ENCODE measurements around the gene GNPAT. TPM values are rescaled to one million over a fixed set of nuclear protein-coding genes. Genes with fewer than 3 reads are reported as not detected.

Gene GNPAT
- total and polyA plus RNA-seq, 2 experiments from 2014 or later, result 32.8 to 45.4 TPM

- Mint-ChIP-seq H3K4me3 (no peak overlapping the region), H3K36me3 (ENCODE audit: low read depth) (peaks cover 3% of the 10 kb centered on the region; the same call in 2 of the 3 replicates), H3K4me1 (no peaks in the 10 kb centered on the region), H3K27ac (no peak overlapping the region), H3K9me3 (peaks cover 3% of the 10 kb centered on the region; the same call in 1 of the 3 replicates), H3K27me3 (ENCODE audit: insufficient read depth, low read depth, poor library complexity) (peaks cover 5% of the 10 kb centered on the region)
- H3K4me2 ChIP-seq, result no peak overlapping the region
- H4K20me1 ChIP-seq (replicated peaks; ENCODE audit: insufficient read depth), result no peaks in the 10 kb centered on the region; the same call in 1 of the 2 replicates
- no peaks in the 10 kb centered on the region for H3K79me2 ChIP-seq (replicated peaks; ENCODE audit: insufficient read depth)
- no peak overlapping the region for H2AFZ ChIP-seq
- H3K4me1 ChIP-seq (ENCODE audit: insufficient read depth), result no peaks in the 10 kb centered on the region
- H3K9me2 ChIP-seq (ENCODE audit: insufficient read depth), result no peaks in the 10 kb centered on the region
- DNase-seq (ENCODE audit: low spot score), result peak; percentile 69
- TF ChIP-seq ZNF114 (CRISPR knock-in tag; IDR thresholded peaks at IDR 0.05) (no peak), JUNB (IDR thresholded peaks at IDR 0.05; ENCODE audit: unreplicated experiment) (no peak), POLR2AphosphoS5 (IDR thresholded peaks at IDR 0.05; ENCODE audit: low read depth) (no peak)
- H3K27ac ChIP-seq (ENCODE audit: low read depth), result no peak overlapping the region
- H3K36me3 ChIP-seq (ENCODE audit: insufficient read depth), result no peaks in the 10 kb centered on the region
- peak; percentile 78 for ATAC-seq
- H3F3A ChIP-seq (replicated peaks; ENCODE audit: low read depth), result no peaks in the 10 kb centered on the region
- H3K4me3 ChIP-seq, result no peak overlapping the region
- H3K27me3 ChIP-seq (ENCODE audit: insufficient read depth), result no peaks in the 10 kb centered on the region
Observed at GRCh38 chr1:231284441-231284840, 43.4 kb downstream of the GNPAT start.

GRCh38 chr1:231286603-231287002, 45.6 kb downstream of the GNPAT start:
- Histone ChIP-seq H3K4me1 (ENCODE audit: insufficient read depth) (no peaks in the 10 kb centered on the region), H3K36me3 (ENCODE audit: insufficient read depth) (no peaks in the 10 kb centered on the region), H4K20me1 (replicated peaks; ENCODE audit: insufficient read depth) (no peaks in the 10 kb centered on the region; the same call in 1 of the 2 replicates), H3K79me2 (replicated peaks; ENCODE audit: insufficient read depth) (no peaks in the 10 kb centered on the region), H3K9me2 (ENCODE audit: insufficient read depth) (no peaks in the 10 kb centered on the region), H3K4me3 (no peak overlapping the region), H2AFZ (no peak overlapping the region), H3K4me2 (no peak overlapping the region), H3K27ac (ENCODE audit: low read depth) (no peak overlapping the region), H3F3A (replicated peaks; ENCODE audit: low read depth) (no peaks in the 10 kb centered on the region), H3K27me3 (ENCODE audit: insufficient read depth) (no peaks in the 10 kb centered on the region)
- ATAC-seq (no peak), DNase-seq (ENCODE audit: low spot score) (no peak)
- Mint-ChIP-seq H3K27ac (no peak overlapping the region), H3K4me3 (no peak overlapping the region), H3K9me3 (peaks cover 5% of the 10 kb centered on the region; the same call in 1 of the 3 replicates), H3K36me3 (ENCODE audit: low read depth) (peaks cover 3% of the 10 kb centered on the region; the same call in 2 of the 3 replicates), H3K4me1 (no peaks in the 10 kb centered on the region), H3K27me3 (ENCODE audit: insufficient read depth, low read depth, poor library complexity) (peaks cover 2% of the 10 kb centered on the region)
- TF ChIP-seq EZH2phosphoT487 (IDR thresholded peaks at IDR 0.05; ENCODE audit: unreplicated experiment) (no peak), CREB1 (CRISPR knock-in tag; IDR thresholded peaks at IDR 0.05; ENCODE audit: low read depth) (no peak), NANOG (IDR thresholded peaks at IDR 0.05; ENCODE audit: borderline replicate concordance) (no peak), EZH2 (IDR thresholded peaks at IDR 0.05; ENCODE audit: low read depth, unreplicated experiment) (no peak), ZNF462 (CRISPR knock-in tag; IDR thresholded peaks at IDR 0.05) (no peak), ZNF331 (CRISPR knock-in tag; IDR thresholded peaks at IDR 0.05; ENCODE audit: low read depth) (no peak)
- TF ChIP-seq, protein P1, sequence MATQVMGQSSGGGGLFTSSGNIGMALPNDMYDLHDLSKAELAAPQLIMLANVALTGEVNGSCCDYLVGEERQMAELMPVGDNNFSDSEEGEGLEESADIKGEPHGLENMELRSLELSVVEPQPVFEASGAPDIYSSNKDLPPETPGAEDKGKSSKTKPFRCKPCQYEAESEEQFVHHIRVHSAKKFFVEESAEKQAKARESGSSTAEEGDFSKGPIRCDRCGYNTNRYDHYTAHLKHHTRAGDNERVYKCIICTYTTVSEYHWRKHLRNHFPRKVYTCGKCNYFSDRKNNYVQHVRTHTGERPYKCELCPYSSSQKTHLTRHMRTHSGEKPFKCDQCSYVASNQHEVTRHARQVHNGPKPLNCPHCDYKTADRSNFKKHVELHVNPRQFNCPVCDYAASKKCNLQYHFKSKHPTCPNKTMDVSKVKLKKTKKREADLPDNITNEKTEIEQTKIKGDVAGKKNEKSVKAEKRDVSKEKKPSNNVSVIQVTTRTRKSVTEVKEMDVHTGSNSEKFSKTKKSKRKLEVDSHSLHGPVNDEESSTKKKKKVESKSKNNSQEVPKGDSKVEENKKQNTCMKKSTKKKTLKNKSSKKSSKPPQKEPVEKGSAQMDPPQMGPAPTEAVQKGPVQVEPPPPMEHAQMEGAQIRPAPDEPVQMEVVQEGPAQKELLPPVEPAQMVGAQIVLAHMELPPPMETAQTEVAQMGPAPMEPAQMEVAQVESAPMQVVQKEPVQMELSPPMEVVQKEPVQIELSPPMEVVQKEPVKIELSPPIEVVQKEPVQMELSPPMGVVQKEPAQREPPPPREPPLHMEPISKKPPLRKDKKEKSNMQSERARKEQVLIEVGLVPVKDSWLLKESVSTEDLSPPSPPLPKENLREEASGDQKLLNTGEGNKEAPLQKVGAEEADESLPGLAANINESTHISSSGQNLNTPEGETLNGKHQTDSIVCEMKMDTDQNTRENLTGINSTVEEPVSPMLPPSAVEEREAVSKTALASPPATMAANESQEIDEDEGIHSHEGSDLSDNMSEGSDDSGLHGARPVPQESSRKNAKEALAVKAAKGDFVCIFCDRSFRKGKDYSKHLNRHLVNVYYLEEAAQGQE (IDR thresholded peaks at IDR 0.05; ENCODE audit: unreplicated experiment), result no peak
- TF ChIP-seq, protein P2, sequence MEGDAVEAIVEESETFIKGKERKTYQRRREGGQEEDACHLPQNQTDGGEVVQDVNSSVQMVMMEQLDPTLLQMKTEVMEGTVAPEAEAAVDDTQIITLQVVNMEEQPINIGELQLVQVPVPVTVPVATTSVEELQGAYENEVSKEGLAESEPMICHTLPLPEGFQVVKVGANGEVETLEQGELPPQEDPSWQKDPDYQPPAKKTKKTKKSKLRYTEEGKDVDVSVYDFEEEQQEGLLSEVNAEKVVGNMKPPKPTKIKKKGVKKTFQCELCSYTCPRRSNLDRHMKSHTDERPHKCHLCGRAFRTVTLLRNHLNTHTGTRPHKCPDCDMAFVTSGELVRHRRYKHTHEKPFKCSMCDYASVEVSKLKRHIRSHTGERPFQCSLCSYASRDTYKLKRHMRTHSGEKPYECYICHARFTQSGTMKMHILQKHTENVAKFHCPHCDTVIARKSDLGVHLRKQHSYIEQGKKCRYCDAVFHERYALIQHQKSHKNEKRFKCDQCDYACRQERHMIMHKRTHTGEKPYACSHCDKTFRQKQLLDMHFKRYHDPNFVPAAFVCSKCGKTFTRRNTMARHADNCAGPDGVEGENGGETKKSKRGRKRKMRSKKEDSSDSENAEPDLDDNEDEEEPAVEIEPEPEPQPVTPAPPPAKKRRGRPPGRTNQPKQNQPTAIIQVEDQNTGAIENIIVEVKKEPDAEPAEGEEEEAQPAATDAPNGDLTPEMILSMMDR (conservative IDR thresholded peaks at IDR 0.05; ENCODE audit: low read depth in 2 of 2), result no peak

Data from GM23338 (cell line).